Esophagus squamous epithelium (tissue), 5 donors: Measurements from ENCODE around the gene PASD1. TPM values are rescaled to one million over a fixed set of nuclear protein-coding genes. Genes with fewer than 3 reads are reported as not detected.

Experiments used
- DNase-seq: peaks from one replicate; lab custom pipeline; 2025; lab: John Stamatoyannopoulos, UW
- H3K27ac ChIP-seq, 4 donors: fragments of 200-600 bp; sonication (generic); one replicate each; pipeline ENCODE4 v1.5.1; 2016 to 2019; ENCODE audit warnings: mild to moderate bottlenecking in 1 of 4
- H3K27me3 ChIP-seq, 4 donors: fragments of 200-600 bp; sonication (generic); 1 replicate in 3 of 4; 2 replicates in 1 of 4; pipeline versions ENCODE4 v1.5.1 to v1.6.0; 2017 to 2021; ENCODE audit warnings: antibody characterized with exemption in 1 of 4
- H3K36me3 ChIP-seq, 3 donors: fragments of 200-600 bp; sonication (generic); one replicate each; pipeline ENCODE4 v1.5.1; 2016 to 2019
- H3K4me1 ChIP-seq, 3 donors: fragments of 200-600 bp; sonication (generic); one replicate each; pipeline ENCODE4 v1.5.1; 2017 to 2019
- H3K4me3 ChIP-seq, 4 donors: fragments of 200-600 bp; sonication (generic); 1 replicate in 3 of 4; 2 replicates in 1 of 4; pipeline ENCODE4 v1.5.1; 2016 to 2019; ENCODE audit warnings: mild to moderate bottlenecking in 2 of 4, moderate library complexity in 1 of 4
- H3K9me3 ChIP-seq, 3 donors: fragments of 200-600 bp; sonication (generic); one replicate each; pipeline ENCODE4 v1.5.1; 2016 to 2019
- CTCF ChIP-seq, 6 experiments: fragments of 450-650 bp in 4 of 6; fragments of 200-600 bp in 2 of 6; sonication (generic) in 2 of 6; IDR thresholded peaks; one replicate each; pipeline ENCODE4 v1.5.1; 2016 to 2019; ENCODE audit warnings: antibody characterized with exemption in 6 of 6, mild to moderate bottlenecking in 4 of 6, moderate library complexity in 4 of 6
- POLR2A ChIP-seq, 4 donors: fragments of 450-650 bp; IDR thresholded peaks; one replicate each; pipeline ENCODE4 v1.6.1; 2017; ENCODE audit warnings: antibody characterized with exemption in 4 of 4, mild to moderate bottlenecking in 4 of 4, moderate library complexity in 3 of 4
- WGBS, 2 donors: methylation state at CpG; one replicate each; pipeline ENCODE4 v1.1.5; 2018; 5-methylcytosine and 5-hydroxymethylcytosine counted together
- intact Hi-C: fragments of 100-400 bp; cut with DNase I; formaldehyde crosslinking; loops from one replicate; pipeline ENCODE4 v1.15.0; 2022
- total RNA-seq, 4 donors: library from RNA; depleted of rRNA; stranded (reverse); fragments of >200 nt; gene quantifications; one replicate each; pipeline ENCODE4 v1.1.0, GENCODE V29; 2016
- donor health status: DM: yes; HTN: yes; CAD: no.

PASD1 gene
- total RNA-seq, 4 donors from 2014 or later = not detected

- no peak within 1 kb of the TSS for H3K27ac ChIP-seq
- 40% methylated on average over 1 of the region's 3 CpGs; no CpG with 5 or more reads in 1 of the 2 donors for WGBS, 2 donors
- H3K9me3 ChIP-seq = no peaks in the 10 kb centered on the region
- H3K4me3 ChIP-seq = no peak within 1 kb of the TSS
- no peak for TF ChIP-seq POLR2A (IDR thresholded peaks at IDR 0.05)
- TF ChIP-seq CTCF (IDR thresholded peaks at IDR 0.05) = no peak
- H3K4me1 ChIP-seq = no peaks in the 10 kb centered on the region
- DNase-seq = no peak
- no peaks in the 10 kb centered on the region for H3K27me3 ChIP-seq
- no peaks in the 10 kb centered on the region for H3K36me3 ChIP-seq
- intact Hi-C loops = no loop called here
Observed at GRCh38 chrX:151715752-151716151, 152.3 kb downstream of the PASD1 start, which contains the start of gene FATE1. FATE1 (plus strand) TSS chrX:151716035; CDS start chrX:151716120, 85 bp downstream.

- Histone ChIP-seq H3K27me3 (no peaks in the 10 kb centered on the region), H3K27ac (no peak overlapping the region), H3K4me1 (peaks cover 0 to 5% (median 0%) of the 10 kb centered on the region in 3 donors), H3K9me3 (no peaks in the 10 kb centered on the region), H3K4me3 (no peak overlapping the region), H3K36me3 (no peaks in the 10 kb centered on the region)
- intact Hi-C loops = no loop called here
- TF ChIP-seq CTCF (IDR thresholded peaks at IDR 0.05) (peak in 1 of 6 experiments; percentile 10), POLR2A (IDR thresholded peaks at IDR 0.05) (no peak)
- WGBS, 2 donors = 71 to 96% methylated on average over 13 to 18 of the region's 24 CpGs
- DNase-seq = no peak
Observed at GRCh38 chrX:151722241-151722846, 158.9 kb downstream of the PASD1 start.

GRCh38 chrX:151723156-151723760, 159.8 kb downstream of the PASD1 start:
- intact Hi-C loops = no loop called here
- H3K9me3 ChIP-seq = no peaks in the 10 kb centered on the region
- TF ChIP-seq CTCF (IDR thresholded peaks at IDR 0.05) (no peak), POLR2A (IDR thresholded peaks at IDR 0.05) (no peak)
- H3K27ac ChIP-seq = no peak overlapping the region
- peaks cover 0 to 5% (median 0%) of the 10 kb centered on the region in 3 donors for H3K4me1 ChIP-seq
- no peaks in the 10 kb centered on the region for H3K27me3 ChIP-seq
- WGBS, 2 donors = 78% methylated on average over 4 of the region's 7 CpGs; no CpG with 5 or more reads in 1 of the 2 donors
- no peaks in the 10 kb centered on the region for H3K36me3 ChIP-seq
- no peak overlapping the region for H3K4me3 ChIP-seq
- no peak for DNase-seq

- TF ChIP-seq CTCF (IDR thresholded peaks at IDR 0.05) = no peak
- TF ChIP-seq POLR2A (IDR thresholded peaks at IDR 0.05) = no peak
- H3K27me3 ChIP-seq = no peaks in the 10 kb centered on the region
Observed at GRCh38 chrX:151724563-151725337, 161.3 kb downstream of the PASD1 start.

GRCh38 chrX:151725338-151725614, 161.8 kb downstream of the PASD1 start:
- Histone ChIP-seq H3K4me3 (no peak overlapping the region), H3K27ac (no peak overlapping the region), H3K9me3 (no peaks in the 10 kb centered on the region), H3K4me1 (peaks cover 0 to 5% (median 0%) of the 10 kb centered on the region in 3 donors), H3K27me3 (no peaks in the 10 kb centered on the region), H3K36me3 (no peaks in the 10 kb centered on the region)
- no peak for TF ChIP-seq CTCF (IDR thresholded peaks at IDR 0.05)
- no peak for TF ChIP-seq POLR2A (IDR thresholded peaks at IDR 0.05)
- intact Hi-C loops = no loop called here
- no peak for DNase-seq
- whole genome bisulfite sequencing, 2 donors = 60% methylated on average over 1 of the region's 1 CpG; no CpG with 5 or more reads in 1 of the 2 donors

More at GRCh38 chrX:151724563-151725337, 161.3 kb downstream of the PASD1 start:
- Histone ChIP-seq H3K36me3 (no peaks in the 10 kb centered on the region), H3K9me3 (no peaks in the 10 kb centered on the region), H3K27ac (no peak overlapping the region), H3K4me1 (peaks cover 0 to 5% (median 0%) of the 10 kb centered on the region in 3 donors), H3K4me3 (no peak overlapping the region)
- no peak for DNase-seq
- 0 to 36% methylated on average over 1 to 7 of the region's 7 CpGs for WGBS, 2 donors
- intact Hi-C loops = no loop called here
